Peyer's patch (tissue), 4 donors: ENCODE data around the gene MOSPD2.

Source experiments
- POLR2A ChIP-seq, 2 donors: fragments of 450-650 bp; IDR thresholded peaks; one replicate each; pipeline ENCODE4 v1.5.1; 2017; ENCODE audit warnings: antibody characterized with exemption in 2 of 2, mild to moderate bottlenecking in 2 of 2, moderate library complexity in 2 of 2
- TF ChIP-seq, protein P1 (sequence below), 6 experiments: fragments of 450-650 bp in 4 of 6; fragments of 200-600 bp in 2 of 6; sonication (generic) in 1 of 6; IDR thresholded peaks; one replicate each; pipeline ENCODE4 v1.5.1; 2017 to 2019; ENCODE audit warnings: antibody characterized with exemption in 6 of 6, mild to moderate bottlenecking in 3 of 6, moderate library complexity in 1 of 6

DNA sequence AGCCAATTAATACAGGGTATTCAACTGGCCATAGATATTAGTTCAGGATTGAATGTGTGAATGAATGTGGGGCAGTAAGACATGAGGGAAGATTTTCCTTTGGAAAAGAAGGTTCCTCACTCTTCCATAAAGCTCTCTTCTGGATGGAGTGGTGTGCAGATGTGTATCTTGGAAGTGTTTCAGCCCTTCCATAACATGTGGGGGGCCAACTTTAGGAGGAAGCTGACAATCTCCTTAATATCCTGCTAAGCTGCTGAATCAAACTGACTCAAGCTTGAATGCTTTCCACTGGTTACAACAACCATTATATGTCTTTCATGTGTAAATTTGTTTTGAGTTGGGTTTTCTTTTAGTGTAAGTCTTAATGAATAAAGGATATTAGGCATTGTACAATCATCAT, 40.6 kb upstream of the MOSPD2 start:
- TF ChIP-seq POLR2A (IDR thresholded peaks at IDR 0.05) = no peak
- TF ChIP-seq, protein P1, sequence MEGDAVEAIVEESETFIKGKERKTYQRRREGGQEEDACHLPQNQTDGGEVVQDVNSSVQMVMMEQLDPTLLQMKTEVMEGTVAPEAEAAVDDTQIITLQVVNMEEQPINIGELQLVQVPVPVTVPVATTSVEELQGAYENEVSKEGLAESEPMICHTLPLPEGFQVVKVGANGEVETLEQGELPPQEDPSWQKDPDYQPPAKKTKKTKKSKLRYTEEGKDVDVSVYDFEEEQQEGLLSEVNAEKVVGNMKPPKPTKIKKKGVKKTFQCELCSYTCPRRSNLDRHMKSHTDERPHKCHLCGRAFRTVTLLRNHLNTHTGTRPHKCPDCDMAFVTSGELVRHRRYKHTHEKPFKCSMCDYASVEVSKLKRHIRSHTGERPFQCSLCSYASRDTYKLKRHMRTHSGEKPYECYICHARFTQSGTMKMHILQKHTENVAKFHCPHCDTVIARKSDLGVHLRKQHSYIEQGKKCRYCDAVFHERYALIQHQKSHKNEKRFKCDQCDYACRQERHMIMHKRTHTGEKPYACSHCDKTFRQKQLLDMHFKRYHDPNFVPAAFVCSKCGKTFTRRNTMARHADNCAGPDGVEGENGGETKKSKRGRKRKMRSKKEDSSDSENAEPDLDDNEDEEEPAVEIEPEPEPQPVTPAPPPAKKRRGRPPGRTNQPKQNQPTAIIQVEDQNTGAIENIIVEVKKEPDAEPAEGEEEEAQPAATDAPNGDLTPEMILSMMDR (IDR thresholded peaks at IDR 0.05) = no peak
